Measurements from ENCODE around the gene CELA1.

DNA sequence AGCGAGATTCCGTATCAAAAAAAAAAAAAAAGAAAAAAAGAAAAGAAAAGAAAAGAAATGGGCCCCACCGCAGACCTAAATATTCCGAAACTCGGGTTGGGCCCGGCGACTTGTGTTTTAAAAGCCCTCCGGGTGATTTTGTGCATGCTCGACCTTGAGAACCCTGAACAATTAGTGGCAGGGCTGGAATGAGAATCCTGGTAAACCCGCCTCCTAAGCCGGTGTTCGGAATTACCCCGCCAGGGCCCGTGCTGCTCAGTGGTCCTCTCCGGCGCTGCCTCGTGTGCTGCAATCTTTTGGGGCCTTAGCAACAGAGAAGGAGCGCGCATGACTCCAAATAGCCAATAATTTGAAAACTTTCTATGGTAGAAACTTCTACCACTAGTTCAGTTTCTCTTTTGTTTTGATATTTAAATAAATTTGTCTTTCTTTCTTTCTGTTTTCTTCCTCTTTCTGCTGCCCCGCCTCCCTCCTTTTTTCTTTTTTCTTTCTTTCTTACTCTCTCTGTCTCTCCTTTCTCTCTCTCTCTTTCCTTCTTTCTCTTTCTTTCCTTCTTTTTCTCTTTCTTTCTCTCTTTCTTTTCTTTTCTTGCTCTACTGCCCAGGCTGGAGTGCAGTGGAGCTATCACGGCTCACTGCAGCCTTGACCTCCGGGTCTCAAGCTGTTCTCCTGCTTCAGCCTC is 46.2 kb upstream of the CELA1 start:
- TF ChIP-seq SP2 (CRISPR knock-in tag; IDR thresholded peaks at IDR 0.05) (no peak), ZNF737 (CRISPR knock-in tag; IDR thresholded peaks at IDR 0.05; ENCODE audit: borderline replicate concordance) (no peak), POLR2AphosphoS5 (IDR thresholded peaks at IDR 0.05; ENCODE audit: low read depth, low read length) (no peak), NR2C2 (CRISPR knock-in tag; IDR thresholded peaks at IDR 0.05; ENCODE audit: borderline replicate concordance) (no peak), ZKSCAN1 (IDR thresholded peaks at IDR 0.05; ENCODE audit: low read length) (no peak), TCF7L2 (IDR thresholded peaks at IDR 0.05; ENCODE audit: low read depth, low read length) (no peak), ZNF432 (CRISPR knock-in tag; IDR thresholded peaks at IDR 0.05; ENCODE audit: borderline replicate concordance) (no peak)
- TF ChIP-seq, protein P1, sequence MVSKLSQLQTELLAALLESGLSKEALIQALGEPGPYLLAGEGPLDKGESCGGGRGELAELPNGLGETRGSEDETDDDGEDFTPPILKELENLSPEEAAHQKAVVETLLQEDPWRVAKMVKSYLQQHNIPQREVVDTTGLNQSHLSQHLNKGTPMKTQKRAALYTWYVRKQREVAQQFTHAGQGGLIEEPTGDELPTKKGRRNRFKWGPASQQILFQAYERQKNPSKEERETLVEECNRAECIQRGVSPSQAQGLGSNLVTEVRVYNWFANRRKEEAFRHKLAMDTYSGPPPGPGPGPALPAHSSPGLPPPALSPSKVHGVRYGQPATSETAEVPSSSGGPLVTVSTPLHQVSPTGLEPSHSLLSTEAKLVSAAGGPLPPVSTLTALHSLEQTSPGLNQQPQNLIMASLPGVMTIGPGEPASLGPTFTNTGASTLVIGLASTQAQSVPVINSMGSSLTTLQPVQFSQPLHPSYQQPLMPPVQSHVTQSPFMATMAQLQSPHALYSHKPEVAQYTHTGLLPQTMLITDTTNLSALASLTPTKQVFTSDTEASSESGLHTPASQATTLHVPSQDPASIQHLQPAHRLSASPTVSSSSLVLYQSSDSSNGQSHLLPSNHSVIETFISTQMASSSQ (IDR thresholded peaks at IDR 0.05; ENCODE audit: low read depth), result no peak
- TF ChIP-seq, protein P1 (CRISPR knock-in tag; IDR thresholded peaks at IDR 0.05; ENCODE audit: borderline replicate concordance), result no peak
- TF ChIP-seq, protein P2, sequence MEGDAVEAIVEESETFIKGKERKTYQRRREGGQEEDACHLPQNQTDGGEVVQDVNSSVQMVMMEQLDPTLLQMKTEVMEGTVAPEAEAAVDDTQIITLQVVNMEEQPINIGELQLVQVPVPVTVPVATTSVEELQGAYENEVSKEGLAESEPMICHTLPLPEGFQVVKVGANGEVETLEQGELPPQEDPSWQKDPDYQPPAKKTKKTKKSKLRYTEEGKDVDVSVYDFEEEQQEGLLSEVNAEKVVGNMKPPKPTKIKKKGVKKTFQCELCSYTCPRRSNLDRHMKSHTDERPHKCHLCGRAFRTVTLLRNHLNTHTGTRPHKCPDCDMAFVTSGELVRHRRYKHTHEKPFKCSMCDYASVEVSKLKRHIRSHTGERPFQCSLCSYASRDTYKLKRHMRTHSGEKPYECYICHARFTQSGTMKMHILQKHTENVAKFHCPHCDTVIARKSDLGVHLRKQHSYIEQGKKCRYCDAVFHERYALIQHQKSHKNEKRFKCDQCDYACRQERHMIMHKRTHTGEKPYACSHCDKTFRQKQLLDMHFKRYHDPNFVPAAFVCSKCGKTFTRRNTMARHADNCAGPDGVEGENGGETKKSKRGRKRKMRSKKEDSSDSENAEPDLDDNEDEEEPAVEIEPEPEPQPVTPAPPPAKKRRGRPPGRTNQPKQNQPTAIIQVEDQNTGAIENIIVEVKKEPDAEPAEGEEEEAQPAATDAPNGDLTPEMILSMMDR (CRISPR knock-in tag; IDR thresholded peaks at IDR 0.05), result no peak
- TF ChIP-seq, protein P3, sequence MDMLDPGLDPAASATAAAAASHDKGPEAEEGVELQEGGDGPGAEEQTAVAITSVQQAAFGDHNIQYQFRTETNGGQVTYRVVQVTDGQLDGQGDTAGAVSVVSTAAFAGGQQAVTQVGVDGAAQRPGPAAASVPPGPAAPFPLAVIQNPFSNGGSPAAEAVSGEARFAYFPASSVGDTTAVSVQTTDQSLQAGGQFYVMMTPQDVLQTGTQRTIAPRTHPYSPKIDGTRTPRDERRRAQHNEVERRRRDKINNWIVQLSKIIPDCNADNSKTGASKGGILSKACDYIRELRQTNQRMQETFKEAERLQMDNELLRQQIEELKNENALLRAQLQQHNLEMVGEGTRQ (IDR thresholded peaks at IDR 0.05; ENCODE audit: low read depth, low read length), result no peak
- TF ChIP-seq, protein P3 (CRISPR knock-in tag; IDR thresholded peaks at IDR 0.05; ENCODE audit: borderline replicate concordance), result no peak

Measured in HepG2 (cell line).